Heart left ventricle (tissue), 13 donors: Measurements from ENCODE around the gene LNPK.

ENCODE experiments used
- POLR2A ChIP-seq, 2 donors: fragments of 450-650 bp; IDR thresholded peaks; one replicate each; pipeline ENCODE4 v1.6.1; 2017; ENCODE audit warnings: antibody characterized with exemption in 2 of 2, mild to moderate bottlenecking in 2 of 2, moderate library complexity in 2 of 2
- TF ChIP-seq, protein P1 (sequence below), 12 donors: fragments of 200-600 bp; sonication (generic) in 4 of 12; IDR thresholded peaks; one replicate each; pipeline versions ENCODE4 v1.5.0 to v1.8.0; 2018 to 2022; ENCODE audit warnings: antibody characterized with exemption in 12 of 12, mild to moderate bottlenecking in 5 of 12
- donor health status: ischemic (EF 13 %, LVEDD 7.1; RV severe dilation, severe dysfunction).
- donor health status: DM: no; HTN: yes; CAD: no.
- donor health status: DM: no; HTN: no; CAD: no.
- donor health status: ischemic (EF 25% LVEDD 6.9; RV normal size, moderate dysfunction).
- donor health status: ischemic (EF 25% LVEDD 5.7; RV mildly dilated, moderate dysfunction).
- donor health status: ischemic (EF 35%, LVEDD 5.7; RV mildly dilated, moderate dysfunction).
- donor health status: nonischemic (EF 11% LVEDD 7.7; RV severe dilation, severe dysfunction).
- donor health status: DM: yes; HTN: yes; CAD: no.
- donor health status: PGD.
- donor health status: ischemic (EF 29% LVEDD 5.4; RV normal size, mild dysfunction).
- donor health status: nonischemic (EF 23%, LVEDD 6.1; RV moderate dilation, normal function).

DNA sequence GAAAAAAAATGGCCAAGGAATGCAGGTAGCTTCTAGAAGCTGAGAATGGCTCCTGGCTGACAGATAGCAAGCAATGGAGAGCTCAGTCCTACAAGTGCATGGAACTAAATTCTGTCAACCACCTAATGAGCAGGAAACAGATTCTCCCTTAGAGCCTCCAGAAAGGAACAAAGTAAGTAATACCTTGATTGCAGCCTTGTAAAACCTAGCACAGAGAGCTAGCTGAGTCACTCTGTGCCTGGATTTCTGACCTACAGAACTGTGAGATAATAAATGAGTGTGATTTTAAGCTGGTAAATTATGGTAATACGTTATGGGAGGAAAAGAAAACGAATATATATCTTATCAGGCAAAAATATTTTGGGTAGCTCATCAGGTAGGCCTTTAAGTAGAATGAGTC lies 7.4 kb upstream of the LNPK start:
- TF ChIP-seq POLR2A (IDR thresholded peaks at IDR 0.05): no peak
- TF ChIP-seq, protein P1, sequence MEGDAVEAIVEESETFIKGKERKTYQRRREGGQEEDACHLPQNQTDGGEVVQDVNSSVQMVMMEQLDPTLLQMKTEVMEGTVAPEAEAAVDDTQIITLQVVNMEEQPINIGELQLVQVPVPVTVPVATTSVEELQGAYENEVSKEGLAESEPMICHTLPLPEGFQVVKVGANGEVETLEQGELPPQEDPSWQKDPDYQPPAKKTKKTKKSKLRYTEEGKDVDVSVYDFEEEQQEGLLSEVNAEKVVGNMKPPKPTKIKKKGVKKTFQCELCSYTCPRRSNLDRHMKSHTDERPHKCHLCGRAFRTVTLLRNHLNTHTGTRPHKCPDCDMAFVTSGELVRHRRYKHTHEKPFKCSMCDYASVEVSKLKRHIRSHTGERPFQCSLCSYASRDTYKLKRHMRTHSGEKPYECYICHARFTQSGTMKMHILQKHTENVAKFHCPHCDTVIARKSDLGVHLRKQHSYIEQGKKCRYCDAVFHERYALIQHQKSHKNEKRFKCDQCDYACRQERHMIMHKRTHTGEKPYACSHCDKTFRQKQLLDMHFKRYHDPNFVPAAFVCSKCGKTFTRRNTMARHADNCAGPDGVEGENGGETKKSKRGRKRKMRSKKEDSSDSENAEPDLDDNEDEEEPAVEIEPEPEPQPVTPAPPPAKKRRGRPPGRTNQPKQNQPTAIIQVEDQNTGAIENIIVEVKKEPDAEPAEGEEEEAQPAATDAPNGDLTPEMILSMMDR (IDR thresholded peaks at IDR 0.05): no peak
